ENCODE data around the gene ERBIN.

Gene ERBIN

DNA sequence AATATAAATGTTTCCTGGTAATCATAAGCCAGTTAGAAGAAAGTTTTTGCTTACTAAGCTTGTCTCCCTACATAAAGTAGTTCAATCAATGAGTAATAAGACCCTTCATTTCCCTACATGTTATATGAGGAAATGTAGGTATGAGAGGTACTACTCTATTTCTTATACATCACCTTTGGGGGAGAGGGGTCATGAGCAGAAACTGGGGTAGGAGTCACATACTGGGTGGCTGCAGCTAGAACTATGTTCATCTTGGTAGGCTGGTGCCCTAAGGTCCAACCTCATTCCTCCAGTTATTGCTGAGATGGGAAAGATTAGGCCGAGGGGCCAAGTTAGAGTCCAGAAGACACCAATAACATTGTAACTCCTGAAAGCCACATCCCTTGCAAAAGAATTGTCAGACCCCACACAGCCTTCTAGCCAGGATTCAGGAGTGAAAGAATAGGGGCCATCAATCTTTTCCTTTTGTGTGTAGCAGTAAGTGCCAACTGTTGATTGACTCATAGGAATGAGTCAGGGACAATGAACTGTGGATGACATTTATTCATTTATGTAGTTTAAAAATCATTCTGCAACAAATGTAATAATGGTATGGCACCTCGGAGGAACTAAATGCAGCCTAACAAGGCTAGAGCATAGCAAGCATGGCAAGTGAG lies 196.1 kb downstream of the ERBIN start:
- no peak for DNase-seq (ENCODE audit: low read depth in 2 of 2)

- no peak for DNase-seq (ENCODE audit: low read depth in 2 of 2)
These were observed 202.8 kb downstream of the ERBIN start for GRCh38 chr5:66129144-66129543.

DNA sequence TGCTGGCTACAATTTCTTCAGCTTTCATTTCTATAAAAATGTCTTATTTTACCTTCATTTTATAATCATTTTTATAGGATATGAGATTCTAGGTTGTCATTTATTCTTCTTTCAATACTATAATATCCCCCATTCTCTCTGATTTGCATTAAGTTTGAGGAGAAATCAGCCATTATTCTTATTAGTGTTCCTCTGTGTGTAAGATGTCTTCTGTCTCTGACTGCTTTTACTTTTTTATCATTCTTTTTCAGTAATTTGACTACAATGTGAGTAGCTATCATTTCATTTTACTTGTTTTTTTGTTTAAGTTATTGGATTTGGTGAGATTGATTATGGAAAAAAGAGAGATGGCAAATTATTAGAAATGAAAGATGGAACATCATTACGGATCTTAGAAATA lies 204.1 kb downstream of the ERBIN start:
- no peak for DNase-seq (ENCODE audit: low read depth in 2 of 2)

Measured in stimulated activated CD8-positive, alpha-beta memory T cell treated with anti-CD3 and anti-CD28 coated beads, Interleukin-15, amount 100 ng/mL, for 48 hours (primary cell).